Measurements from ENCODE around the gene ATP1B4.

DNA sequence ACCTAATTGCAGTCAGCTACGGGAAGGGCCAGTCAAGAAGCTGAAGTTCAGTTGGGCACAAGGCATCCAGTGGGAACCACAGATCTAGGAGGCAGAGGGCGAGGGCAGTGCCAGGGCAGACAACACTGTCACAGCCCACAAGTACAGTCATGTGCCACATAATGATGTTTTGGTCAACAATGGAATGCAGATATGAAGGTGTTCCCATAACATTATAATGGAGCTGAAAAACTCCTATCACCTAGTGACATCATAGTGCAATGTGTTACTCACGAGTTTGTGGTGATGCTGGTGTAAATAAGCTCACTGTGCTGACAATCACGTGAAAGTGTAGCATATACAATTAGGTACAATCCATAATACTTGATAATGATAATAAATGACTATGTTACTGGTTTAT, 46.1 kb upstream of the ATP1B4 start:
- TF ChIP-seq, protein P1, sequence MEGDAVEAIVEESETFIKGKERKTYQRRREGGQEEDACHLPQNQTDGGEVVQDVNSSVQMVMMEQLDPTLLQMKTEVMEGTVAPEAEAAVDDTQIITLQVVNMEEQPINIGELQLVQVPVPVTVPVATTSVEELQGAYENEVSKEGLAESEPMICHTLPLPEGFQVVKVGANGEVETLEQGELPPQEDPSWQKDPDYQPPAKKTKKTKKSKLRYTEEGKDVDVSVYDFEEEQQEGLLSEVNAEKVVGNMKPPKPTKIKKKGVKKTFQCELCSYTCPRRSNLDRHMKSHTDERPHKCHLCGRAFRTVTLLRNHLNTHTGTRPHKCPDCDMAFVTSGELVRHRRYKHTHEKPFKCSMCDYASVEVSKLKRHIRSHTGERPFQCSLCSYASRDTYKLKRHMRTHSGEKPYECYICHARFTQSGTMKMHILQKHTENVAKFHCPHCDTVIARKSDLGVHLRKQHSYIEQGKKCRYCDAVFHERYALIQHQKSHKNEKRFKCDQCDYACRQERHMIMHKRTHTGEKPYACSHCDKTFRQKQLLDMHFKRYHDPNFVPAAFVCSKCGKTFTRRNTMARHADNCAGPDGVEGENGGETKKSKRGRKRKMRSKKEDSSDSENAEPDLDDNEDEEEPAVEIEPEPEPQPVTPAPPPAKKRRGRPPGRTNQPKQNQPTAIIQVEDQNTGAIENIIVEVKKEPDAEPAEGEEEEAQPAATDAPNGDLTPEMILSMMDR (IDR thresholded peaks at IDR 0.05): no peak
- TF ChIP-seq POLR2A (IDR thresholded peaks at IDR 0.05): no peak
